Endometrial microvascular endothelial cells (primary cell): ENCODE data around the gene TPST1. TPM values are rescaled to one million over a fixed set of nuclear protein-coding genes. Genes with fewer than 3 reads are reported as not detected.
"Not testable (repeated sequence)": the region's sequence is repeated elsewhere in the genome, so short reads cannot be mapped to it uniquely, and the experiment has no call there.

Experiments
- in situ Hi-C: cut with HindIII; loops from 2 replicates; pipeline ENCODE4 v1.10.0; 2017; ENCODE audit warnings: low sequenced_read_pairs, low pct_unique_long_range_greater_than_20kb; ENCODE audit errors: inconsistent ontology term
- total RNA-seq: library from RNA; depleted of rRNA; stranded (reverse); fragments of >200 nt; gene quantifications from one replicate; pipeline ENCODE4 v1.2.3, GENCODE V29; 2015; ENCODE audit errors: inconsistent ontology term

The TPST1 gene
- total RNA-seq: 32.1 TPM

DNA sequence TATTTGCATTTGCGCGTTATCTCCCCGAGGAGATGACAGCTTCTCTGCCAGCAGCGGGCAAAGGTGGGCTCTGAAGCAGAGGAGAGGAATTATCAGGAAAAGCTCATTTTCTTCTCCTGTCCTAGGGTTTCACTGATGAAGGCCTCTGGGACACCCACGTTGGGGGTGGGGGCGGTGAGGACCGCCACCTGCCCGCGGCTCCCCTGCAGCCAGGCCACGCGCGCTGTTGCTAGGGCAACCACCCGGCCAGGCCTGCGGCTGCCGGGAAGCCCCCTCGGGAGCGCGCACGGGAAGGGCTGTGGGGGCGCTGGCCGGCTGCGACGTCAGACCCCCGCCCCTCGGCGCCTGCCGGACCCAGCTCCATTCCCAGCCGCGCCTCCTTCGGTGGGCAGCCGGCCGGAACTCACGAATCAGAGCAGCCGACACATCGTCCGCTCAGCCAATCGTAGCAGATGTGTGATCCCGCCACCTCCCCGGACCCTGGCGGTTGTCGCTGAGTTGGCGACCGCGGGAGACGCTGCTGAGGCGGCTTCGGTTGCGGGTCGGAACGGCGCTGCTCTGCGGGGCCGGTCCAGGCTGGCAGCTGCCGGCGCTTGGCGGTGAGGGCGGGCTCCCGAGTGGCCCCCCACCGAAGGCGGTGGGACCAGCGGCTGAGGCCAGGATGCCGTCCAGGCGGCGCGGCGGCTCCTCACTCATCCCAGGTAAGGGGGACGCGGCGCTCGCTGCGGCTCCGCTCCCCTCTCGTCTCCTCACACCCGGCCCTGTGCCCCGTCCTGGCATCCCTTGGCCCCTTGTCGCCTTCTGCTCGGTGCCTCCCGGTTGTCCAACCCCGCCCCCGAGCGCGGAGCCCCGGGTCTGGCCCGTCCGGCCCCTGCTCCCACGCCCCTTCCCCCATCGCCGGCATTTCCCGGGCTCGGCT lies at the start of gene TPST1:
Gene TPST1, plus strand, starts transcription at position 513 of the 919 bp plus-strand sequence. CDS start 35,092 bp downstream, outside the sequence.
- in situ Hi-C loops: no loop called here

DNA sequence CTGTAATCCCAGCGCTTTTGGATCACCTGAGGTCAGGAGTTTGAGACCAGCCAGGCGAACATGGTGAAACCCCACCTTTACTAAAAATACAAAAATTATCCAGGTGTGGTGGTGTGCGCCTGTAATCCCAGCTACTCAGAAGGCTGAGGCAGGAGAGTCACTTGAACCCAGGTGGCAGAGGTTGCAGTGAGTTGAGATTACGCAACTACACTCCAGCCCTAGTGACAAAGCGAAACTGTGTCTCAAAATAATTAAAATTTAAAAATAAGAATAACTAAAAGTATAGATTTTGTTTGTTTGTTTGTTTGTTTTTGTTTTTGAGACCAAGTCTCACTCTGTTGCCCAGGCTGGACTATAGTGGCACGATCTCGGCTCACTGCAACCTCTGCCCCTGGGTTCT lies 49.1 kb upstream of the TPST1 start:
- in situ Hi-C loops: not testable (repeated sequence)

DNA sequence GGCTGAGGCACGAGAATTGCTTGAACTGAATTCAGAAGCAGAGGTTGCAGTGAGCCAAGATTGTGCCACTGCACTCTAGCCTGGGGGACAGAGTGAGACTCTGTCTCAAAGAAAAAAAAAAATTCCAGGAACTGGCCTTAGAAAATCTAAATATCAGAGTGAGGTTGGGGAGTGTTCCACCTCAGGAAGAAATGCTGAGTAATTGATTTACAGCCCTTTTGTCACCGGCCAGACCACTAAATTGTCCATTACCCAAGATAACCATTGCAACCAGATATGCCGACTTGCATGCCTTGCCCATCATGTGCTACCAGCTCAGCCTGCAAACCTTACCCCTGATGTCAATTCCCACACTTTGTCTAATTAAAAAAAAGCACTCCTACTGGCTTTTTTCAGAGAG lies 48.1 kb upstream of the TPST1 start:
- in situ Hi-C loops: no loop called here

DNA sequence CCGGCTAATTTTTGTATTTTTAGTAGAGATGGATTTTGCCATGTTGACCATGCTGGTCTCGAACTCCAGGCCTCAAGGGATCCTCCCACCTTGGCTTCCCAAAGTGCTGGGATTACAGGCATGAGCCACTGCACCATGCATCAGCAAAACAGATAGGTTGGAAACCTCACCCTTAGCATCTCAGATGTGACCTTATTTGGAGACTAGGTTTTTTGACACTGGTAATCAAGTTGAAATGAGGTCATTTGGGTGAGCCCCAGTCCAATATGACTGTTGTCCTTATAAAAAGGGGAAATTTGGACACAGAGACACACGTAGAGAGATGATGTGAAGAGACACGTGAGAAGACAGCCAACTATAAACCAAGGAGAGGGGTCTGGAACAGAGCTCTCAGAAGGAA lies 42.5 kb upstream of the TPST1 start:
- in situ Hi-C loops: no loop called here

DNA sequence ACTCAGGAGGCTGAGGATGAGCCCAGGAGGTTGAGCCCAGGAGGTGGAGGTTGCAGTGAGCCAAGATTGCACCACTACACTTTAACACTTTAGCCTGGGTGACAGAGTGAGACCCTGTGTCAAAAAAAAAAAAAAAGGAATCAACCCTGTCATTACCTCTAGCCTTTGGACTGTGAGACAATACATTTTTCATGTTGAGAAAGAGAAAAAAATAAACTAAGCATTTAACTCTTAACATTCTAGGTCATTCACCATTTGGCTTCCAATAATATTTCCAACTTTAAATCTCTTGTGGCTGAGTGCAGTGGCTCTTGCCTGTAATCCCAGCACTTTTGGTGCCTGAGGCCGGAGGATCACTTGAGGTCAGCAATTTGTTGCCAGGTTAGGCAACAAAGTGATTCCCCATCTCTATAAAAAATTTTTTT lies 41.9 kb upstream of the TPST1 start:
- in situ Hi-C loops: no loop called here

- in situ Hi-C loops: no loop called here
Measured at GRCh38 chr7:66164356-66164755, 40.8 kb upstream of the TPST1 start.

GRCh38 chr7:66167773-66168387 lies 37.3 kb upstream of the TPST1 start:
- in situ Hi-C loops: no loop called here

- in situ Hi-C loops: no loop called here
Measured at GRCh38 chr7:66169616-66170015, 35.5 kb upstream of the TPST1 start.

DNA sequence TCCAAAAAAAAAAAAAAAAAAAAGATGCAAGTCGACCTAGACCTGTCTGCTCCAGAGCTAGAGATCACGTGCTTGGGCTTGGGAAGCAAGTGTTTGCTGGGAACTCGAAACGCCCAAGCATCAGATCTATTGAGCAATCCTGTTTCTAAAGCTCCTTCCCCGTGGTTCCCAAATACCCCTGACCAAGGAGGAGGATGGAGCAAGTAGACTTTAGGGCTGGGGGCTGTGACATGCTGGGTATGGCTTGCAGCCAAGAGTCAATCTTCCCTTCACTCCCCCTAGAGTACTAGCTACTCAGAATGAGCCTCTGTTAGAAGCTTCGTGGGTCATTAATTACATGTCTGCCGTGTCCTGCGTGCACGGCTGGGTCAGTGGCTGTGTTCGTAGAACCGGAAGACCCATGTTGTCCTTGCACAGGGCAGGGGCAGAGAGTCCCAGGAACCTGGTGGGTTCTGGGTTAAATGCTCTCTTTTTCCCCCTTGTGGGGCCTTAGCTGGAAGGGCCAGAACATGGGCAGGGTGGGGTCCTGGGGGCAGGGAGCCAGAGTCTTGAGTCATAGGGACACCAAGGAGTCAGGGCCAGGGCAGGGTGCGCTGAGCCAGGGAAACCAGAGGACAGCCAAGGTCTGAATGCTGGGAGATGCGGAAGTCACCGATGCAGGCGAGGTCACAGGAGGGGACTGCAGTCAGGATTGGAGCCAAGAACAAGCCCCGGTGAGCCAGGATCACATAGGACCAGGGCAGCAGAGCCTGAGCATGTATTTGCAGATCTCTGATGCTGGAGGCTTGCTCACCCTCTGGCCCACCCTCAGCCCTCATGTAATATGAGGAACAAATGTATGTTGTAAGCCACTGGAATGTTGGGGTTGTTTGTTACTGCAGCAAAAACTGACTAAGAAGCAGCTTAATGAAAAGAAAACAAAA lies 34.6 kb upstream of the TPST1 start:
- in situ Hi-C loops: no loop called here

GRCh38 chr7:66172536-66173401 lies 32.4 kb upstream of the TPST1 start:
- in situ Hi-C loops: not testable (repeated sequence)

- in situ Hi-C loops: no loop called here
Measured at GRCh38 chr7:66173856-66174255, 31.3 kb upstream of the TPST1 start.

- in situ Hi-C loops: not testable (repeated sequence)
Measured at GRCh38 chr7:66175006-66175405, 30.1 kb upstream of the TPST1 start.

DNA sequence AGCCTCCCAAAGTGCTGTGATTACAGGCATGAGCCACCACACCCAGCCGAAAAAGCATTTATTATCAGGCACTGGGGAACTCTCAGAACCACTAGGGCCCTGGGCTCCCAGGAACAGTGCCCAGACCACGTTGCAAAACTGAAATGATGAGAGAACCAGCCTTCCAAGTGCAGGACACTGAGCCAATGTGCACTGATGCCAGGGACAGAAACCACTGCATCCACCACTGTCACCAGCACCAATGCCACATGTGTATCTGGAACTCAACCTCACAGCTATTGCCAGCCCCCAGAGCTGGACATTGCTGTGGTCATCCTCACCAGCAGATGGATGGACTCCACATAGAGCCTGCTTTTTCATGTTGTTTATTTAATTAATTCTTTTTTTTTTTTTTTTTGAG lies 28.2 kb upstream of the TPST1 start:
- in situ Hi-C loops: no loop called here

DNA sequence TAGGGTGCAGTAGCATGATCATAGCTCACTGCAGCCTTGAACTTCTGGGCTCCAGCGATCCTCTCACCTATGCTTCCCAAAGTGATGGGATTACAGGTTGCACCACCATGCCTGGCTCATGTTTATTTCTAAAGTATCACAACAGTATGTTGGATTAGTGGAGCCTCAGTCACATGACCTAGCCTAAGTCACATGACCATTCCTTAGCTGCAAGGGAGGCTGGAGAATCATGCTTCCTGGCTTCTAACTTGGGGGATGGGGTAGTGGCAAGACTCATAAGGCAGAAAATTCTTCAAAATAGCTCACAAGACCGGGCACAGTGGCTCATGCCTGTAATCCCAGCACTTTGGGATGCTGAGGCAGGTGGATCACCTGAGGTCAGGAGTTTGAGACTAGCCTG lies 26.9 kb upstream of the TPST1 start:
- in situ Hi-C loops: no loop called here

DNA sequence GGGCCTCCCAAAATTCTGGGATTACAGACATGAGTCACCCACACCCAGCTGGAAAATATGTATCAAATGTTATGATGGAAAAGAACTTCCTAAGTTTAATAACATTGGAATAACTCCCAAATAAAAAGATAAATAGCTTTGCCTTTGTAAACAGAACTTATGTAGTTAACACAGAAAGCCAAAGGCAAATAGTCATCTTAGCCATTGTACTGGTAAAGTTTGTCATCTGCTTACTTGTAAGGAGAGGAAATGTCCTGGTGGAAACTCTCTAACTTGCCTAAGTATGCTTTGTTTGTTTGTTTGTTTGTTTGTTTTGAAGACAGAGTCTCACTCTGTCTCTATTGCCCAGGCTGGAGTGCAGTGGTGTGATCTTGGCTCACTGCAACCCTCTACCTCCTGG lies 23.8 kb upstream of the TPST1 start:
- in situ Hi-C loops: no loop called here

DNA sequence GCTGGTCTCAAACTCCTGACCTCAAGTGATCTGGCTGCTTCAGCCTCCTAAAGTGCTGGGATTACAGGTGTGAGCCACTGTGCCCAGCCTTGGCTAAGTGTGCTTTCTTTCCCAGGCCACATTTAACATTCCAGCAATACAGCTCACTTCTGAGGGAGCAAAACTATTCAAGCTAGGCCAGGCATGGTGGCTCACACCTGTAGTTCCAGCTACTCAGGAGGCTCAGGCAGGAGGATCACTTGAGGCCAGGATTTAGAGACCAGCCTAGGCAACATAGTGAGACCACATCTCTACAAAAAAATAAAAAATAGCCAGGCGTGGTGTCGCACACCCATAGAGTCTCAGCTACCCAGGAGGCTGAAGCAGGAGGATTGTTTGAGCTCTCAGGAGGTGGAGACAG lies 23.3 kb upstream of the TPST1 start:
- in situ Hi-C loops: no loop called here

DNA sequence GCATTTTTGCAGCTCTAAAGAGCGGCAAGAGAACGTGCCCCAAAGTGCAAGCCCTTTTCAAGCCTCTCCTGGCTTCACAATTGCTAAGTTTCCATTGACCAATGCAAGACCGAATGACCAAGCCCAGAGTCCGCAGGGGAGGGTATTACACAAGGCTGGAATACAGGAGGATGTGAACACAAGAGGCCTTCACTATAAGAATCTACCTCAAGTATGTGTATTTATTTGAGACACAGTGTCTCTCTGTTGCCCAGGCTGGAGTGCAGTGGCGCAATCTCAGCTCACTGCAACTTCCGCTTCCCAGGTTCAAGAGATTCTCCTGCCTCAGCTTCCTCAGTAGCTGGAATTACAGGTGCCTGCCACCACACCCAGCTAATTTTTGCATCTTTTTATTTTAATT lies 22.2 kb upstream of the TPST1 start:
- in situ Hi-C loops: no loop called here

GRCh38 chr7:66183700-66184099 lies 21.4 kb upstream of the TPST1 start:
- in situ Hi-C loops: no loop called here
